Measurements from ENCODE around the gene CD22. TPM values are rescaled to one million over a fixed set of nuclear protein-coding genes. Genes with fewer than 3 reads are reported as not detected.

Gene CD22
- total and polyA plus RNA-seq, 2 donors (not counting 3 experiments of a cell fraction or from before 2014, with no cell fraction given), result not detected

- H3K36me3 ChIP-seq (ENCODE audit: control insufficient read depth in 2 of 2, extremely low read depth in 1 of 2, insufficient read depth in 2 of 2, low read length in 2 of 2), result no peaks in the 10 kb centered on the region
- no peak for FAIRE-seq
- H3K27me3 ChIP-seq (ENCODE audit: control insufficient read depth in 2 of 2, insufficient read depth in 2 of 2, low read length in 2 of 2), result no peaks in the 10 kb centered on the region
- H3K9me3 ChIP-seq (replicated peaks; ENCODE audit: control insufficient read depth, insufficient read depth, low read length), result no peaks in the 10 kb centered on the region
- intact Hi-C loops (cut with micrococcal nuclease) (no loop called here), dilution Hi-C loops (cut with MboI; ENCODE audit: extremely low pct_ligation_motif_present, low sequenced_read_pairs) (no loop called here)
- no TSS peak for BruUV-seq (replicated peaks)
- CTCF ChIA-PET, result no interaction called here
- no peak for DNase-seq (ENCODE audit: low read depth, low spot score)
- H3K9me1 ChIP-seq (replicated peaks; ENCODE audit: control insufficient read depth, extremely low read depth, insufficient read depth, low read length), result no peaks in the 10 kb centered on the region
- H3K4me3 ChIP-seq (replicated peaks in 1 of 3; ENCODE audit: insufficient read depth in 1 of 3, low read depth in 1 of 3, low read length in 3 of 3), result no peak overlapping the region
- H3K27ac ChIP-seq (ENCODE audit: insufficient read depth, low read depth, low read length), result no peak overlapping the region
- H3K79me2 ChIP-seq (ENCODE audit: control insufficient read depth, insufficient read depth, low read length), result no peaks in the 10 kb centered on the region
- no peak overlapping the region for H2AFZ ChIP-seq (ENCODE audit: low read depth, low read length)
- no peaks in the 10 kb centered on the region for H4K20me1 ChIP-seq (replicated peaks; ENCODE audit: control insufficient read depth, extremely low read depth, insufficient read depth, low read length)
- H3K4me2 ChIP-seq (ENCODE audit: insufficient read depth, low read length), result no peak overlapping the region
- no peak overlapping the region for H3K9ac ChIP-seq (replicated peaks; ENCODE audit: extremely low read depth, insufficient read depth, low read length)
- no peak for TF ChIP-seq POLR2A (IDR thresholded peaks at IDR 0.05; ENCODE audit: low read depth, low read length)
- no peak for TF ChIP-seq MYC (IDR thresholded peaks at IDR 0.05; ENCODE audit: low read depth, low read length)
- no peak for TF ChIP-seq EZH2 (IDR thresholded peaks at IDR 0.05; ENCODE audit: borderline replicate concordance, low read depth, low read length, severe bottlenecking)
- TF ChIP-seq FOS (IDR thresholded peaks at IDR 0.05; ENCODE audit: borderline replicate concordance, insufficient read depth, low read length), result no peak
- no peak for TF ChIP-seq JUN (IDR thresholded peaks at IDR 0.05; ENCODE audit: borderline replicate concordance, insufficient read depth, insufficient read length, low read depth)
- no peak for TF ChIP-seq GATA2 (IDR thresholded peaks at IDR 0.05; ENCODE audit: insufficient read depth, insufficient read length, low read depth, low read length)
- no peak for TF ChIP-seq POLR2AphosphoS5 (IDR thresholded peaks at IDR 0.05; ENCODE audit: insufficient read depth, low read depth, low read length)
- no peak for TF ChIP-seq CTCF (IDR thresholded peaks at IDR 0.05; ENCODE audit: extremely low read depth in 1 of 2, insufficient read depth in 1 of 2, low read depth in 1 of 2, low read length in 2 of 2)
- POLR2A ChIA-PET, result no interaction called here
- H3K4me1 ChIP-seq (ENCODE audit: control insufficient read depth, extremely low read depth, insufficient read depth, low read length), result no peaks in the 10 kb centered on the region
Measured at GRCh38 chr19:35301961-35302360, 27.0 kb upstream of the CD22 start.
